ENCODE measurements around the gene GNAI1.

GNAI1 gene

DNA sequence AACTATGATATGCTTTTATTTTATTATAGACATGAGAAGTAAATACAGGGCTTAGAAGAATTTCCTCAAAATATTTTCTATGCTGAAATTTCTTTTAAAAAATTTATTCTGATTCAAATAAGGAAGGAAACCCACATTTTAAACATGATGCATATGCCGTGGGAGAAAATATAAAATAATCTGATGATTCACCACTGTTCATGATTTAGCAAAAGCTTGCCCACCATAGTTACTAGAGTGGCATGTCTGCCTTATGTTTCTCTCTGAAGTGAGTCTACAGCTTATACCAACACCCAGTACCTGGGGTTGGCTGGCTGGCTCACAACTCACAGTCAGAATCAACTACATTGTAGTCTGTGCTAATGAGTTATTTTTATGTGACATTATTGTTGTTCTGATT lies 102.0 kb downstream of the GNAI1 start:
- no peak for DNase-seq
- ATAC-seq (ENCODE audit: insufficient read depth, low read depth), result no peak
- H3K4me1 ChIP-seq (ENCODE audit: insufficient read depth, low read length), result no peaks in the 10 kb centered on the region
- no peaks in the 10 kb centered on the region for H3K27me3 ChIP-seq (ENCODE audit: insufficient read depth, low read length, poor library complexity)
- H3K9me3 ChIP-seq (ENCODE audit: insufficient read depth, low read length, severe bottlenecking), result no peaks in the 10 kb centered on the region
- no peak overlapping the region for H3K27ac ChIP-seq (ENCODE audit: low read length)
- no peaks in the 10 kb centered on the region for H3K79me2 ChIP-seq (ENCODE audit: insufficient read depth, low read length)
- H3K4me2 ChIP-seq (ENCODE audit: insufficient read depth, low read length), result no peak overlapping the region
- no peak overlapping the region for H3K4me3 ChIP-seq (ENCODE audit: low read depth in 1 of 2, low read length in 2 of 2)
- H4K20me1 ChIP-seq (ENCODE audit: insufficient read depth, low read length), result no peaks in the 10 kb centered on the region
- no peak overlapping the region for H3K9ac ChIP-seq (ENCODE audit: low read depth, low read length)
- no peak for TF ChIP-seq CTCF (IDR thresholded peaks at IDR 0.05; ENCODE audit: borderline replicate concordance, extremely low read depth, low read length, poor library complexity, severe bottlenecking)
- no peak for TF ChIP-seq EZH2 (IDR thresholded peaks at IDR 0.05; ENCODE audit: borderline replicate concordance, low read depth, low read length, severe bottlenecking)
- H2AFZ ChIP-seq (ENCODE audit: low read depth, low read length), result no peak overlapping the region
- no peaks in the 10 kb centered on the region for H3K36me3 ChIP-seq (ENCODE audit: insufficient read depth, low read length)

GRCh38 chr7:80240265-80241025 lies 105.8 kb downstream of the GNAI1 start:
- TF ChIP-seq CTCF (IDR thresholded peaks at IDR 0.05; ENCODE audit: borderline replicate concordance, extremely low read depth, low read length, poor library complexity, severe bottlenecking) (no peak), EZH2 (IDR thresholded peaks at IDR 0.05; ENCODE audit: borderline replicate concordance, low read depth, low read length, severe bottlenecking) (no peak)
- no peak overlapping the region for H3K4me2 ChIP-seq (ENCODE audit: insufficient read depth, low read length)
- H2AFZ ChIP-seq (ENCODE audit: low read depth, low read length), result no peak overlapping the region
- no peak overlapping the region for H3K27ac ChIP-seq (ENCODE audit: low read length)
- no peaks in the 10 kb centered on the region for H3K36me3 ChIP-seq (ENCODE audit: insufficient read depth, low read length)
- H3K4me1 ChIP-seq (ENCODE audit: insufficient read depth, low read length), result no peaks in the 10 kb centered on the region
- no peaks in the 10 kb centered on the region for H3K9me3 ChIP-seq (ENCODE audit: insufficient read depth, low read length, severe bottlenecking)
- no peak overlapping the region for H3K4me3 ChIP-seq (ENCODE audit: low read depth in 1 of 2, low read length in 2 of 2)
- no peak for DNase-seq
- no peak for ATAC-seq (ENCODE audit: insufficient read depth, low read depth)
- no peaks in the 10 kb centered on the region for H3K27me3 ChIP-seq (ENCODE audit: insufficient read depth, low read length, poor library complexity)
- no peak overlapping the region for H3K9ac ChIP-seq (ENCODE audit: low read depth, low read length)
- H3K79me2 ChIP-seq (ENCODE audit: insufficient read depth, low read length), result no peaks in the 10 kb centered on the region
- H4K20me1 ChIP-seq (ENCODE audit: insufficient read depth, low read length), result no peaks in the 10 kb centered on the region

- Histone ChIP-seq H2AFZ (ENCODE audit: low read depth, low read length) (no peak overlapping the region), H3K9ac (ENCODE audit: low read depth, low read length) (no peak overlapping the region), H3K27ac (ENCODE audit: low read length) (no peak overlapping the region), H3K27me3 (ENCODE audit: insufficient read depth, low read length, poor library complexity) (no peaks in the 10 kb centered on the region), H3K36me3 (ENCODE audit: insufficient read depth, low read length) (no peaks in the 10 kb centered on the region), H3K79me2 (ENCODE audit: insufficient read depth, low read length) (no peaks in the 10 kb centered on the region), H3K4me1 (ENCODE audit: insufficient read depth, low read length) (no peaks in the 10 kb centered on the region), H3K4me2 (ENCODE audit: insufficient read depth, low read length) (no peak overlapping the region), H3K9me3 (ENCODE audit: insufficient read depth, low read length, severe bottlenecking) (no peaks in the 10 kb centered on the region), H3K4me3 (ENCODE audit: low read depth in 1 of 2, low read length in 2 of 2) (no peak overlapping the region), H4K20me1 (ENCODE audit: insufficient read depth, low read length) (no peaks in the 10 kb centered on the region)
- DNase-seq (no peak), ATAC-seq (ENCODE audit: insufficient read depth, low read depth) (no peak)
- TF ChIP-seq EZH2 (IDR thresholded peaks at IDR 0.05; ENCODE audit: borderline replicate concordance, low read depth, low read length, severe bottlenecking) (no peak), CTCF (IDR thresholded peaks at IDR 0.05; ENCODE audit: borderline replicate concordance, extremely low read depth, low read length, poor library complexity, severe bottlenecking) (no peak)
Measured at GRCh38 chr7:80241671-80242070, 107.0 kb downstream of the GNAI1 start.
